NCI-H1417 treated with DMSO at 0.1 percent for 48 hours (cell line): ENCODE data around the gene SESTD1.

ENCODE experiments used
- DNase-seq: peaks from one replicate; lab custom pipeline; 2025; lab: John Stamatoyannopoulos, UW

SESTD1 gene

GRCh38 chr2:179264368-179265081, at the start of gene SESTD1:
Gene SESTD1, minus strand, starts transcription at chr2:179264832. Its CDS starts 72,991 bp downstream, at chr2:179191841.
- DNase-seq, result no peak

GRCh38 chr2:179313057-179313456, 48.4 kb upstream of the SESTD1 start:
- no peak for DNase-seq

GRCh38 chr2:179311101-179311500, 46.5 kb upstream of the SESTD1 start:
- DNase-seq, result no peak

DNA sequence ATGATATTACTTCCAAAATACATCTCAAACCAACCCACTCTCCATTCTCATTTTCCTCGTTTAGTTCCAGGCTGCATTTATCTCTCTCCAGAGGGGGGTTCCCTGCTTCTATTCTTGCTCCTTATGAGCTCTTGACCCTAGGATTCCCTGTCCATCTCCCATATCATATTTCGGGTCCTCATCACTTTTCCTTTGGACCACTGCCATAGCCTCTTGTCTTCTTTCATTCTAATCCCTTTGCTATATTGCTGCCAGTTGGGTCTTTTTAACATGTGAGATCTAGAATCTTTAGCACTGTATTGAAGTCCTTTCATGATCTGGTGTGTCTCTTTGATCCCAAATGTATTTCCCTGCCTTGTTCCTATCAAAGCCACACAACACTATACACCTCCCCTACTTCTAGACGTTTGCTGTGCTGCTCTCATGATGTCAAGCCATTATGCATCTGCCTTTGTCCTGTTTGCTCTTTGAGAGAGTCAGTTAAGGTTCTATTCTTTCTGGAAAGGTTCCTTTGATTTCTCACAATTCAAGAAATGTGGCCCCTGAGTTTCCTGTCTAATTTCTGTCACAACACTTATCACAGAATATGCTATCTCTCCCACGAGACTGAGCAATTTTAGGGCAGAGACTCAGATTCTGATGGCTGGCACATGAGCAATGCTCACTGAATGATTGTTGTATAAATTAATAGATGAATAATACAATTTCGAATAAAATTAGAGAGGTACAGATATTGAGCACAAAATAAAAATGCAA, 43.2 kb upstream of the SESTD1 start:
- no peak for DNase-seq

DNA sequence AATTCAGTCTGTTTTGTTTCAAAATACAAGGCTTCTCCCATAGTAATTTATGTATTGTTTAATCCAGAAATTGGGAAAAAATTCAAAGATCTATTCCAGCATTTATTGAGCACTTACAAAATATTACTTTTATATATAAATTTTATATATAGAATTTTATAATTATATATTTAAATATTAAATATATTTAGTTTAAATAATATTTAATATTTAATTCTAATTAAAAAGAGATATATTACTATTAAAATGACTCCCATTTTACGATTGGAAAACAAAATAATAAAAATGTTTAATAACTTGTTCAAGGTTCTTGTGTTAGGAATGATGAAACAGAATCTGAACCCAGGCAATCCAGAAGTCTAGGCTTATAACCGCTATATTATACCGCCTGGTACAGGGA, 40.5 kb upstream of the SESTD1 start:
- no peak for DNase-seq

DNA sequence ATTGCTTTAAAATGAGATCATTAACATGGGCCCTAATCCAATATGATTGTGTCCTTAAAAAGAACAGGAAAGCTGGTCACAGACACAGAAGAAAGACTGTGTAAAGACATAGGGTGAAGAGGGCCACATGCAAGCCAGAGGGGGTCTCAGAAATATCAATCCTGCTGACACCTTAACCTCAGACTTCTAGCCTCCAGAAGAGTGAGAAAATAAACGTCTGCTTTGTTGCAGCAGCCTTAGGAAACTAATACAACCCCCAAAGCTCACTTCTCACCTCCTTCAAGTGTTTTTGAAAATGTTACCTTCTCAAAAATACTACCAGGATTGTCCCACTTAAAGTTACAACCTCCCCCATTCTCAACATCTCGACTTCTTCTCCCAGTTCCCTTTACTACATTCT, 39.8 kb upstream of the SESTD1 start:
- DNase-seq, result no peak

- DNase-seq, result no peak
Observed at GRCh38 chr2:179302764-179303571, 38.3 kb upstream of the SESTD1 start.

DNA sequence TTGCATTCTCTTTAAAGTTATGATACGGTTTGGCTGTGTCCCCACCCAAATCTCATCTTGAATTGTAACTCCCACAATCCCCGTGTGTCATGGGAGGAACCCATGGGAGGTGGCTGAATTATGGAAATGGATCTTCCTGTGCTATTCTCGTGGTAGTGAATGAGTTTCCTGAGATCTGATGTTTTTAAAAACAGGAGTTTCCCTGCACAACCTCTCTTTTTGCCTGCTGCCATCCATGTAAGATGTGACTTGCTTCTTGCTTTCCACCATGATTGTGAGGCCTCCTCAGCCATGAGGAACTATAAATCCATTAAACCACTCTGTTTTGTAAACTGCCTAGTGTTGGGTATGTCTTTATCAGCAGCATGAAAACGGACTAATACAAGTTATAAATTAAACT, 37.5 kb upstream of the SESTD1 start:
- DNase-seq, result no peak

DNA sequence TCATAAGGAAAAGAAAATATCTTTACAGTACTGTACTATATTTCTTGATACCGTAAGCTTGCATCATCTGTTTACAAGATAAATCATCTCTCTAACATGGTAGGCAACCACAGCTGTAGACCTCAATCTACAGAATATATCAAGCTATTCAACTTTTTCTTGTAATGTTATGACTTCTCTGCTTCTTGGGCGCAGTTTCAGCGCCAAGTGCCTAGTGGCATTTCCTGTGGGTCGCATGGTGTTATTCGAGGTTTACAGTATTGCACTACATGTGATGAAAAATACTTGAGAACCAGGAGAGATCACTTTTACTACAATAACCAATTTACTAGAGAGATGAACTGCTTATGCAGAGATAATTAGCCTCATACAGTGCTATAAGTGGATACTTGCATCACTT, 34.0 kb upstream of the SESTD1 start:
- peak; percentile 14 for DNase-seq

DNA sequence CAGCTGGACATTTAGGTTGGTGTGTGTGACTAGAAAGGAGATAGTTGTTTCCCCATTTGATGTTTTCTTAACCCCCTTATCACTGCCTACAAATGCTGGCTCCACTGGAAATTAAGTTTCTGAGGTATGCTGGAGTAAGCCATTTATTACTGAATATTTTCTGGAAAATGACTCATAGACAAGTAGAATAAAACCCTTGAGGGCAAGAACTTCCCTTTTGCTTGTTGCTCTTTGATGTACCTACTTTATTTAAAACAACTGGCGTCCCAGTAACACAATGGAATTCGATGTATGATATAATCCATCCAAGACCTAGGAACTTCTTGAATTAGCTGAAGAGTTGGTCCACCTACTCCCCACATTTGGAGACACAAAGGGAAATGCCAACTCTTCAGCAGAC, 33.3 kb upstream of the SESTD1 start:
- no peak for DNase-seq

- DNase-seq, result no peak
Observed at GRCh38 chr2:179290329-179290728, 25.7 kb upstream of the SESTD1 start.

DNA sequence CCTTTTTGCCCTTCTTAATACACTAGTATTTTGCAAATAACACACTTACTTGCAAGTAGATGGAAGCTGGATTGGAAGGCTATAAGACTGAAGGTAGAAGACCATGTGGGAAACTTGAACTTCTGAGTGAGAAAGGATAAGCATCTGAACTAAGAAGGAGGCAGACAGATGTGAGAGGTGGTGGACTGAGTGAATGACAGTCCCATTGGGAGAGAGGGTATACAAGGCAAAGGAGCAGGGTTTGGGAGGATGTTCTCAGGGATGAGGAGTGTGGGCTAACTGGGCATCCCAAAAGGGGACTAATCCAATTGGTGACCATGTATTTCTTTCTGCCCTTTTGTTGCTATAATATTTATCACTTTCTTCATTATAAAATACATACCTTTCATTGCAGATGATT, 20.4 kb upstream of the SESTD1 start:
- no peak for DNase-seq

DNA sequence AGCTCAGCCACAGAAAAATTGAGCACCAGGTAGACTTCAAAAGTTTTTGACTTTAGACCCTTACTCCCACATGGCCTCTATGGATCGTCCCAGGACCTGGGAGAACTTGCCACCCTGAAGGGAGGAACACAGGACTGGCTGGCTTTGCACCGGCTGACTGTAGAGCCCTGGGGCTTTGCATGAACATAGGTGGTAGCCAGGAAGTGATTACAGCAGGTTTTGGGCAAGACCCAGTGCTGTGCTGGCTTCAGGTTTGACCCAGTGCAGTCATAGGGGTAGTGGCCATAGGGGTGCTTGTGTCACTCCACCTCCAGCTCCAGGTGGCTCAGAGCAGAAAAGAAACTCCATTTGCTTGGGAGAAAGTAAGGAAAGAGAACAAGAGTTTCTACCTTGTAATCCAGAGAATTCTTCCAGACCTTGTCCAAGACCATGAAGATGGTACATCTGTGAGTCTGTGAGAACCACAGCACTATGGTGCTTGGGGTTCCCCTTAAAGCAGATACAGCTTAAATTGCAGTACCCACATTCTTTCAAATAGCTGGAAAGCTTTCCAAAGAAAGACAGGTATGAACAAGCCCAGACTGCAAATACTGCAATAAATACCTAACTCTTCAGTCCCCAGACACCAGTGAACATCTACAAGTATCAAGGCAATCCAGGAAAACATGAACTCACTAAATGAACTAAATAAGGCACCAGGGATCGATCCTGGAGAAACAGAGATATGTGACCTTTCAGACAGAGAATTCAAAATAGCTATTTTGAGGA, 13.0 kb upstream of the SESTD1 start:
- no peak for DNase-seq

GRCh38 chr2:179275253-179276012, 10.8 kb upstream of the SESTD1 start:
- no peak for DNase-seq

DNA sequence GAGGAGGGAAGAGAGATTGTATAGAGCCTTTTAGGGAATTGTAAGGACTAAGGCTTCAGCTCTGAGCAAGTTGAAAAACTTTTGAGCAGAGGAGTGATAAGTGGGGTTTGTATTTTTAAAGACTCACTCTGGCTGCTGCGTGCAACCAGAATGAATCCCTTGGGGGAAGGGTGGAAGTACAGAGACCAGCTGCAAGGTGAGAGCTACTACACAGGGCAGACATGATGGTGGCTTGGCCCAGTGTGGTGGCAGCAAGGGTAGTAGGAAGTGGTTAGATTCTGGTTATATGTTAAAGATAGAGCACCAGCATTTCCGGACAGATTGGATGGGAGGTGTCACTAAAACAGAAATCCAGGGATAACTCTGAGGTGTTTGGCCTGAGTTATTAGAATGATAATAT, 10.1 kb upstream of the SESTD1 start:
- DNase-seq, result no peak

DNA sequence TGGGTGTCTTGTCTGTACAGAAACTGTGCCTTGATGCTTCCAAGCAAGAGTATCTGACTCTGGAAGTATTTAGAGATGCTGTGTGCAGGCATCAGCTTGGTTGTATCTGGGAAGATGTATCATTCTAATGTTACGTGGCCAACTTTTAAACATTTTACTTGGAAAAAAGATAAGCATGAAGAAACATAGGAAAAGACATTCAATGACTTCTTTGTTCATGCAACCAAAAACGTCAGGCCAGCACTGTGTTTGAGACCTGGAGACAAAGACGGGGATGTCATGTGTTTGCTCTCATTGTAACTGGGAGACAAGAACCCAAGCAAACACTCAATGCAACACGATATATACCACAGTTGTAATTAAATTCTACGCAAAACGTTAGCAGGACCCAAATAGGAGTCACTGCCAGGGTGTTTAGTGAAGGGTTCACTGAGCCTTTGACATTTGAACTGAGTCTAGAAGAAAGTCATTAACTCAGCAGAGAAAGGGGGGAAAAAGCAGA, 8.9 kb upstream of the SESTD1 start:
- peak; percentile 23 for DNase-seq

GRCh38 chr2:179272406-179273192, 8.0 kb upstream of the SESTD1 start:
- DNase-seq, result peak; percentile 48

DNA sequence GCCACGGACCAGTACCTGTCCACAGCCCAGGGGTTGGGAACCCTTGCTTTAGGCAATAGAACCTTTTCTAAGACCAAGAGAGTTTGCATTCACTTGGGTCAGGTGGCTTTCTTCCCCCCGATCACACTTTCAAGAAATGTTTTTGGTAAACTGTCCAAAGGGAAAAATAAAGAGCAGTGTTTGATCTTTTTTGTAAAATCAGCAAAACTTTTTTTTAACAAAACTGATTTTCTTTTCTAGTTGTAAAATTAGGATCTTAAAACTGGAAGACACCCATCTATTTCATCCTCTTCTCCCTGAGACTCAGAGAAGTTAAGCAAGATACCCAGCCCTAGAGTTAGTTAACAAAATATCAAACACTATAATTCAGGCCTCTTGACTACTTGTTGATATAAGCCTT, 6.1 kb upstream of the SESTD1 start:
- DNase-seq, result no peak

DNA sequence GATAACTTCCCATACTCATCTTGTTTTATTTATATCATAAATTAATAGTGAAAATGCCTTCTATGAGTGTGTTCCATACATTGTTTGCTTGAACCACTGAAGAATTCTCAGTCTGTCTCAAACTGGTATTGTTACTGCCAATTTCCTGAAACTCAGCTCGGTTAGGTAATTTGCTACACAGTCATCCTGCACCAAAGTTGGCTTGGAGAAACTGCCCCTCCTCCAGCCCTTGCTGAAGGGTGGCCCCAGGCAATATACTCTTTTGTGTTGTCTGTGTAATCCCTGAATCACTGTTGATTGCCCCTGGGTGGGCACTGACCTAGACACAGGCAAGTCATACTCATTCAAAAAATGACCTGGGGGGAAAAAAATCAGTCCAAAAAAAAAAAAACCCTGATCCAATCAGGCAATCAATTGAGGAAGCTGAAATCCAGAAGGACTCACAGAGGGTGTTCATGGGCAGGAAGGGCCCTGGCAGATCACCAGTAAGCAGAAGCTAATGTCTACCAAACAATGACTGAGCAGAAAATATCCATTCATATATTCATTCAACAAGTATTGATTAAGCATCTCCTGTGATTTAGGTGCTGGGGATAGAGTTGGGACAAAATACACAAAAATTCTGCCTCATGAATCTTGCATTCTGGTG, 3.8 kb upstream of the SESTD1 start:
- no peak for DNase-seq

GRCh38 chr2:179266271-179266670, 1.6 kb upstream of the SESTD1 start:
- DNase-seq, result no peak
